Smooth muscle cell of the brain vasculature (primary cell): ENCODE results near the gene FRMD4A.

Source experiments
- DNase-seq: peaks from one replicate; pipeline ENCODE4 v3.0.0-alpha.2; 2012; ENCODE audit warnings: low read depth, low spot score

FRMD4A gene

GRCh38 chr10:14017467-14017866, 313.3 kb downstream of the FRMD4A start:
- DNase-seq: no peak

GRCh38 chr10:14016931-14017333, 313.8 kb downstream of the FRMD4A start:
- DNase-seq: no peak

GRCh38 chr10:14016011-14016536, 314.6 kb downstream of the FRMD4A start:
- no peak for DNase-seq

- no peak for DNase-seq
Observed at GRCh38 chr10:14014423-14014822, 316.3 kb downstream of the FRMD4A start.

- DNase-seq: no peak
Observed at GRCh38 chr10:14010769-14011574, 319.8 kb downstream of the FRMD4A start.

- peak; percentile 57 for DNase-seq
Observed at GRCh38 chr10:14010101-14010558, 320.6 kb downstream of the FRMD4A start.

GRCh38 chr10:14009371-14010100, 321.2 kb downstream of the FRMD4A start:
- DNase-seq: peak; percentile 66

- no peak for DNase-seq
Observed at GRCh38 chr10:14008740-14009080, 322.0 kb downstream of the FRMD4A start.

GRCh38 chr10:14004536-14004935, 326.2 kb downstream of the FRMD4A start:
- no peak for DNase-seq

GRCh38 chr10:14003517-14004184, 327.1 kb downstream of the FRMD4A start:
- DNase-seq: no peak

GRCh38 chr10:14001298-14002040, 329.3 kb downstream of the FRMD4A start:
- no peak for DNase-seq

- no peak for DNase-seq
Observed at GRCh38 chr10:13998163-13998835, 332.4 kb downstream of the FRMD4A start.

- no peak for DNase-seq
Observed at GRCh38 chr10:13997650-13998049, 333.1 kb downstream of the FRMD4A start.

- no peak for DNase-seq
Observed at GRCh38 chr10:13994932-13995331, 335.8 kb downstream of the FRMD4A start.

- no peak for DNase-seq
Observed at GRCh38 chr10:13993673-13994089, 337.0 kb downstream of the FRMD4A start.

- no peak for DNase-seq
Observed at GRCh38 chr10:13993169-13993568, 337.6 kb downstream of the FRMD4A start.

- no peak for DNase-seq
Observed at GRCh38 chr10:13991353-13991752, 339.4 kb downstream of the FRMD4A start.

GRCh38 chr10:13990946-13991345, 339.8 kb downstream of the FRMD4A start:
- DNase-seq: peak; percentile 52

GRCh38 chr10:13990392-13990805, 340.3 kb downstream of the FRMD4A start:
- DNase-seq: peak; percentile 32

- no peak for DNase-seq
Observed at GRCh38 chr10:13989616-13990015, 341.1 kb downstream of the FRMD4A start.

GRCh38 chr10:13987446-13987845, 343.3 kb downstream of the FRMD4A start:
- DNase-seq: peak; percentile 64
